Testis (tissue), 3 donors: ENCODE data around the gene CENPP. TPM values are rescaled to one million over a fixed set of nuclear protein-coding genes. Genes with fewer than 3 reads are reported as not detected.

Experiments
- DNase-seq: peaks from one replicate; pipeline ENCODE4 v3.0.0-alpha.2; 2019
- H3K27ac ChIP-seq, 2 donors: fragments of 200-600 bp; sonication (generic); one replicate each; pipeline ENCODE4 v1.5.1; 2019
- H3K27me3 ChIP-seq: fragments of 200-600 bp; sonication (generic); one replicate; pipeline ENCODE4 v1.5.1; 2019
- H3K36me3 ChIP-seq: fragments of 200-600 bp; sonication (generic); one replicate; pipeline ENCODE4 v1.5.1; 2017; ENCODE audit warnings: low read depth; ENCODE audit errors: missing control alignments
- H3K4me1 ChIP-seq: fragments of 200-600 bp; sonication (generic); one replicate; pipeline ENCODE4 v1.5.1; 2019
- H3K4me3 ChIP-seq, 2 donors: fragments of 200-600 bp; sonication (generic); one replicate each; pipeline ENCODE4 v1.5.1; 2017 to 2019
- H3K9me3 ChIP-seq: fragments of 200-600 bp; sonication (generic); one replicate; pipeline ENCODE4 v1.5.1; 2017
- POLR2A ChIP-seq: fragments of 450-650 bp; IDR thresholded peaks from one replicate; pipeline ENCODE4 v1.6.1; 2017; ENCODE audit warnings: antibody characterized with exemption, mild to moderate bottlenecking, moderate library complexity
- WGBS, 2 donors: methylation state at CpG; one replicate each; pipeline ENCODE4 v1.1.5; 2018; 5-methylcytosine and 5-hydroxymethylcytosine counted together
- intact Hi-C: fragments of 100-400 bp; cut with DNase I; formaldehyde crosslinking; loops from one replicate; pipeline ENCODE4 v1.15.1; 2023; ENCODE audit warnings: low total_unique reads
- polyA plus RNA-seq: library from polyadenylated mRNA; stranded (reverse); fragments of 350-450 nt; fragmentation: Illumina TruSeq; extraction: RNeasy Lipid Tissue Mini Kit (QIAGEN cat#74804); gene quantifications from one replicate; pipeline ENCODE4 v1.2.3, GENCODE V29; 2014; ENCODE audit warnings: low read depth, low replicate concordance; ENCODE audit not compliant: insufficient read depth
- total RNA-seq, 2 donors: library from RNA; depleted of rRNA; stranded (reverse); fragments of >200 nt; gene quantifications; one replicate each; pipeline ENCODE4 v1.2.3, GENCODE V29; 2016
- TF ChIP-seq, protein P1 (sequence below), 3 experiments: fragments of 450-650 bp in 2 of 3; fragments of 200-600 bp in 1 of 3; sonication (generic) in 1 of 3; IDR thresholded peaks; one replicate each; pipeline ENCODE4 v1.5.1; 2016 to 2019; ENCODE audit warnings: antibody characterized with exemption in 3 of 3, mild to moderate bottlenecking in 2 of 3, moderate library complexity in 1 of 3

Gene CENPP
- total and polyA plus RNA-seq, 3 donors from 2014 or later, result 8.1 to 12.1 (median 9.6) TPM

GRCh38 chr9:92649007-92649406 is 323.3 kb downstream of the CENPP start:
- intact Hi-C loops, result loop anchor here (10.0 kb wide), 2 partner anchors 304 to 504 kb away; no protein-coding TSS in a partner anchor
- 89 to 91% methylated on average over 5 of the region's 5 CpGs for WGBS, 2 donors
- DNase-seq, result no peak
- no peak overlapping the region for H3K27ac ChIP-seq
- H3K36me3 ChIP-seq, result no peaks in the 10 kb centered on the region
- peaks cover 11% of the 10 kb centered on the region for H3K4me1 ChIP-seq
- H3K9me3 ChIP-seq, result no peaks in the 10 kb centered on the region
- H3K4me3 ChIP-seq, result no peak overlapping the region
- no peaks in the 10 kb centered on the region for H3K27me3 ChIP-seq
- TF ChIP-seq POLR2A, result no peak
- TF ChIP-seq, protein P1, sequence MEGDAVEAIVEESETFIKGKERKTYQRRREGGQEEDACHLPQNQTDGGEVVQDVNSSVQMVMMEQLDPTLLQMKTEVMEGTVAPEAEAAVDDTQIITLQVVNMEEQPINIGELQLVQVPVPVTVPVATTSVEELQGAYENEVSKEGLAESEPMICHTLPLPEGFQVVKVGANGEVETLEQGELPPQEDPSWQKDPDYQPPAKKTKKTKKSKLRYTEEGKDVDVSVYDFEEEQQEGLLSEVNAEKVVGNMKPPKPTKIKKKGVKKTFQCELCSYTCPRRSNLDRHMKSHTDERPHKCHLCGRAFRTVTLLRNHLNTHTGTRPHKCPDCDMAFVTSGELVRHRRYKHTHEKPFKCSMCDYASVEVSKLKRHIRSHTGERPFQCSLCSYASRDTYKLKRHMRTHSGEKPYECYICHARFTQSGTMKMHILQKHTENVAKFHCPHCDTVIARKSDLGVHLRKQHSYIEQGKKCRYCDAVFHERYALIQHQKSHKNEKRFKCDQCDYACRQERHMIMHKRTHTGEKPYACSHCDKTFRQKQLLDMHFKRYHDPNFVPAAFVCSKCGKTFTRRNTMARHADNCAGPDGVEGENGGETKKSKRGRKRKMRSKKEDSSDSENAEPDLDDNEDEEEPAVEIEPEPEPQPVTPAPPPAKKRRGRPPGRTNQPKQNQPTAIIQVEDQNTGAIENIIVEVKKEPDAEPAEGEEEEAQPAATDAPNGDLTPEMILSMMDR (IDR thresholded peaks at IDR 0.05), result no peak

DNA sequence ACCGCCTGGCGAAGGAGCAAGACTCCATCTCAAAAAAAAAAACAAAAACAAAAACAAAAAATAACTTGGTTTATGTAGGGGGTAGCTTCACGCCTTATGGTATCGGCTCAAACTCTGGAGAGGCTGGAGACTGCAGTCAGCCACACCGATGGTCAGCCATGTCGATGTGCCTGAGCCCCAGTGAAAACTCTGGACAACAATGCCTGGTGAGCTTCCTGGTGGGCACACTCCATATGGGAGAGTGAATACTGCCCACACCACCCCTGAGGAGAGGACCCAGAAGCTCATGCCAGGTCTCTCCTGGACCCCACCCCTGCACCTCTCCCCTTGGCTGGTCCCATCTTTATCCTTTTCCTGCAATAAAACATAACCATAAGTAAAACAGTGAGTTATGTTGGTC is 324.5 kb downstream of the CENPP start:
- H3K4me3 ChIP-seq, result no peak overlapping the region
- peaks cover 11% of the 10 kb centered on the region for H3K4me1 ChIP-seq
- H3K27me3 ChIP-seq, result no peaks in the 10 kb centered on the region
- H3K36me3 ChIP-seq, result no peaks in the 10 kb centered on the region
- 97 to 99% methylated on average over 6 of the region's 6 CpGs for WGBS, 2 donors
- intact Hi-C loops, result no loop called here
- TF ChIP-seq POLR2A, result no peak
- TF ChIP-seq, protein P1 (IDR thresholded peaks at IDR 0.05), result no peak
- peak overlapping the region in 1 of 2 donors; percentile 60 for H3K27ac ChIP-seq
- H3K9me3 ChIP-seq, result no peaks in the 10 kb centered on the region
- DNase-seq, result no peak

- no peaks in the 10 kb centered on the region for H3K27me3 ChIP-seq
- no peaks in the 10 kb centered on the region for H3K9me3 ChIP-seq
- H3K36me3 ChIP-seq, result no peaks in the 10 kb centered on the region
- no peak for TF ChIP-seq POLR2A
- TF ChIP-seq, protein P1 (IDR thresholded peaks at IDR 0.05), result no peak
- DNase-seq, result peak; percentile 76
- H3K4me1 ChIP-seq, result peaks cover 14% of the 10 kb centered on the region
- peak overlapping the region in 1 of 2 donors; percentile 67 for H3K27ac ChIP-seq
- intact Hi-C loops, result no loop called here
- WGBS, 2 donors, result 51% methylated on average over 7 to 10 of the region's 10 CpGs
- H3K4me3 ChIP-seq, result no peak overlapping the region
These were observed 325.3 kb downstream of the CENPP start for GRCh38 chr9:92650839-92651621.

GRCh38 chr9:92652461-92652860 is 326.7 kb downstream of the CENPP start:
- no peak overlapping the region for H3K4me3 ChIP-seq

More at GRCh38 chr9:92652461-92652860, 326.7 kb downstream of the CENPP start:
- DNase-seq, result no peak
- Histone ChIP-seq H3K4me1 (peaks cover 18% of the 10 kb centered on the region), H3K36me3 (no peaks in the 10 kb centered on the region), H3K27ac (no peak overlapping the region), H3K9me3 (no peaks in the 10 kb centered on the region), H3K27me3 (no peaks in the 10 kb centered on the region)
- intact Hi-C loops, result no loop called here
- TF ChIP-seq POLR2A, result no peak
- TF ChIP-seq, protein P1 (IDR thresholded peaks at IDR 0.05), result no peak
- 91 to 98% methylated on average over 1 of the region's 1 CpG for WGBS, 2 donors
